Transverse colon (tissue), 4 donors: ENCODE data around the gene SPIRE2. TPM values are rescaled to one million over a fixed set of nuclear protein-coding genes. Genes with fewer than 3 reads are reported as not detected.
"Not testable (repeated sequence)": the region's sequence is repeated elsewhere in the genome, so short reads cannot be mapped to it uniquely, and the experiment has no call there.

Experiments used
- DNase-seq: peaks from one replicate; pipeline ENCODE4 v3.0.0-alpha.2; 2019
- H3K27ac ChIP-seq, 4 donors: fragments of 200-600 bp; sonication (generic); 2 replicates each; pipeline ENCODE4 v1.5.1; 2016 to 2018; ENCODE audit warnings: inconsistent platforms in 4 of 4
- H3K27me3 ChIP-seq: fragments of 200-600 bp; sonication (generic); 2 replicates; pipeline ENCODE4 v1.5.1; 2017; ENCODE audit warnings: inconsistent platforms
- H3K36me3 ChIP-seq, 4 donors: fragments of 200-600 bp; sonication (generic); 2 replicates each; pipeline ENCODE4 v1.5.1; 2017 to 2019; ENCODE audit warnings: inconsistent platforms in 4 of 4
- H3K4me1 ChIP-seq, 4 donors: fragments of 200-600 bp; sonication (generic); 2 replicates each; pipeline ENCODE4 v1.5.1; 2017 to 2020; ENCODE audit warnings: inconsistent platforms in 4 of 4
- H3K4me3 ChIP-seq, 4 donors: fragments of 200-600 bp; sonication (generic); 1 replicate in 1 of 4; 2 replicates in 3 of 4; pipeline versions ENCODE4 v1.5.1 to v1.6.1; 2017 to 2019; ENCODE audit warnings: inconsistent platforms in 4 of 4
- H3K9me3 ChIP-seq, 2 donors: fragments of 200-600 bp; sonication (generic); 2 replicates each; pipeline ENCODE4 v1.5.1; 2017 to 2019; ENCODE audit warnings: inconsistent platforms in 2 of 2
- EP300 ChIP-seq: sonication (generic); formaldehyde crosslinking; IDR thresholded peaks from one replicate; pipeline ENCODE4 v1.6.1; 2017; ENCODE audit warnings: antibody characterized with exemption, low read depth
- POLR2A ChIP-seq: fragments of 450-650 bp; IDR thresholded peaks from one replicate; pipeline ENCODE4 v1.6.1; 2016; ENCODE audit warnings: antibody characterized with exemption, mild to moderate bottlenecking, moderate library complexity
- POLR2AphosphoS5 ChIP-seq, 3 donors: sonication (generic); formaldehyde crosslinking; IDR thresholded peaks; one replicate each; pipeline ENCODE4 v1.6.1; 2016; ENCODE audit warnings: antibody characterized with exemption in 3 of 3
- WGBS, 2 donors: methylation state at CpG; one replicate each; pipeline ENCODE4 v1.1.5; 2018; ENCODE audit warnings: low coverage in 1 of 2; 5-methylcytosine and 5-hydroxymethylcytosine counted together
- in situ Hi-C, 4 donors: fragments of 200-750 bp; cut with MboI; loops; one replicate each; pipeline versions ENCODE4 v1.15.0 to v1.15.1; 2017; ENCODE audit warnings: low sequenced_read_pairs in 3 of 4, low pct_ligation_motif_present in 1 of 4, low pct_unique_long_range_greater_than_20kb in 1 of 4
- intact Hi-C: fragments of 100-400 bp; cut with DNase I; formaldehyde crosslinking; loops from one replicate; pipeline ENCODE4 v1.15.1; 2023; ENCODE audit warnings: low total_unique reads
- total RNA-seq, 4 donors: library from RNA; depleted of rRNA; stranded (reverse); fragments of >200 nt; gene quantifications; one replicate each; pipeline ENCODE4 v1.1.0, GENCODE V29; 2016
- TF ChIP-seq, protein P1 (sequence below), 5 experiments: fragments of 200-600 bp in 3 of 5; fragments of 450-650 bp in 2 of 5; sonication (generic) in 3 of 5; IDR thresholded peaks; 1 replicate in 2 of 5; 2 replicates in 3 of 5; pipeline ENCODE4 v1.5.1; 2016 to 2017; ENCODE audit warnings: antibody characterized with exemption in 5 of 5, inconsistent platforms in 3 of 5, mild to moderate bottlenecking in 2 of 5, moderate library complexity in 1 of 5

Gene SPIRE2
- total RNA-seq, 4 donors from 2014 or later = 79.6 to 190 (median 131) TPM

DNA sequence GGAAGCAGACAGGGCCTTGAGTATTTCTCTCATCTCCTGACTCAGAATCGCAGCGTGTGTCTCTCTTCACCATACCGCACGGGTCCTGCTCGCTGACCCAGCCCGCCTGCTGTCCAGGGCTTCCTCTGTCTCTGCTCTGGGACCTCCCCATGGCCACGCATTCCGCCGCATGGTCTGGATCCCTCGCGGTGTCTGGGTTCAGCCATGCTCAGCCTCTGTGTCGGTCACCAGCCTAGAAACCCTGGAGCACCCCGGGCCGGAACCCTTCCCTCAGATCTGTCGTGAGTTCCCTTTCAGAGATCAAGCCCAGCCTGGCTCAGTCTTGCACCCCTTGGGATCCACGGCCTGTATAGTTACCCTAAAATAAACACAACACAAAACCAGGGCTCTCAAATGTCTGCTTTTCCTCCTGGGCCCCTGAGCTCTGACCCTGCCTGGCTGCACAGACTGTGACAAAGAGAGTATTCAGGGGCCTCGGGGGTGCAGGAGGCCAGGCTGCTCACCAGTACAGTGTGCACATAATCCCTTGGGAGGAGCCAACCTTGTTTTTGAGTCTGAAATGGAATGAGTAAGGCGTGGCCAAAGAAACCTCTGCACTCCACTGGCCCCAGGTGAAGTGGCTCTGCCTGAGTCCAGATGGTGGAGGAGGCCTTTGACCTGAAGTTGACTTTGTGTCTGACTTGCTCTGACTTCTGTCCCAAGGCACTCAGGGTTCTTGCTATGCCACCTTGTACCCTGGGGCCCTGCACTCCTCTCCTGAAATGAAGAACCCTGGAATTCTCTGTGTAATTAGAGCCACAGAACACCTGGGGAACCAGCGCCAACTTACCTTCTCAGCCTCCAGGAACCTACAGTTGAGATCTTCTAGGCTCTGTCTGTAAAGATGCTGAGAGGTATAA is 5.8 kb upstream of the SPIRE2 start:
- peak; percentile 54 for DNase-seq
- Histone ChIP-seq H3K27me3 (no peaks in the 10 kb centered on the region), H3K4me3 (no peak overlapping the region), H3K36me3 (no peaks in the 10 kb centered on the region), H3K9me3 (no peaks in the 10 kb centered on the region), H3K4me1 (peaks cover 6 to 27% (median 19%) of the 10 kb centered on the region in 4 donors), H3K27ac (peak overlapping the region; percentile 28 to 59 (median 56))
- 70 to 83% methylated on average over 7 to 19 of the region's 19 CpGs for whole genome bisulfite sequencing, 2 donors
- in situ Hi-C loops = no loop called here
- intact Hi-C loops = no loop called here
- TF ChIP-seq, protein P1, sequence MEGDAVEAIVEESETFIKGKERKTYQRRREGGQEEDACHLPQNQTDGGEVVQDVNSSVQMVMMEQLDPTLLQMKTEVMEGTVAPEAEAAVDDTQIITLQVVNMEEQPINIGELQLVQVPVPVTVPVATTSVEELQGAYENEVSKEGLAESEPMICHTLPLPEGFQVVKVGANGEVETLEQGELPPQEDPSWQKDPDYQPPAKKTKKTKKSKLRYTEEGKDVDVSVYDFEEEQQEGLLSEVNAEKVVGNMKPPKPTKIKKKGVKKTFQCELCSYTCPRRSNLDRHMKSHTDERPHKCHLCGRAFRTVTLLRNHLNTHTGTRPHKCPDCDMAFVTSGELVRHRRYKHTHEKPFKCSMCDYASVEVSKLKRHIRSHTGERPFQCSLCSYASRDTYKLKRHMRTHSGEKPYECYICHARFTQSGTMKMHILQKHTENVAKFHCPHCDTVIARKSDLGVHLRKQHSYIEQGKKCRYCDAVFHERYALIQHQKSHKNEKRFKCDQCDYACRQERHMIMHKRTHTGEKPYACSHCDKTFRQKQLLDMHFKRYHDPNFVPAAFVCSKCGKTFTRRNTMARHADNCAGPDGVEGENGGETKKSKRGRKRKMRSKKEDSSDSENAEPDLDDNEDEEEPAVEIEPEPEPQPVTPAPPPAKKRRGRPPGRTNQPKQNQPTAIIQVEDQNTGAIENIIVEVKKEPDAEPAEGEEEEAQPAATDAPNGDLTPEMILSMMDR (IDR thresholded peaks at IDR 0.05) = no peak
- TF ChIP-seq EP300 (no peak), POLR2A (no peak), POLR2AphosphoS5 (IDR thresholded peaks at IDR 0.05) (peak in 1 of 3 donors; percentile 16)

DNA sequence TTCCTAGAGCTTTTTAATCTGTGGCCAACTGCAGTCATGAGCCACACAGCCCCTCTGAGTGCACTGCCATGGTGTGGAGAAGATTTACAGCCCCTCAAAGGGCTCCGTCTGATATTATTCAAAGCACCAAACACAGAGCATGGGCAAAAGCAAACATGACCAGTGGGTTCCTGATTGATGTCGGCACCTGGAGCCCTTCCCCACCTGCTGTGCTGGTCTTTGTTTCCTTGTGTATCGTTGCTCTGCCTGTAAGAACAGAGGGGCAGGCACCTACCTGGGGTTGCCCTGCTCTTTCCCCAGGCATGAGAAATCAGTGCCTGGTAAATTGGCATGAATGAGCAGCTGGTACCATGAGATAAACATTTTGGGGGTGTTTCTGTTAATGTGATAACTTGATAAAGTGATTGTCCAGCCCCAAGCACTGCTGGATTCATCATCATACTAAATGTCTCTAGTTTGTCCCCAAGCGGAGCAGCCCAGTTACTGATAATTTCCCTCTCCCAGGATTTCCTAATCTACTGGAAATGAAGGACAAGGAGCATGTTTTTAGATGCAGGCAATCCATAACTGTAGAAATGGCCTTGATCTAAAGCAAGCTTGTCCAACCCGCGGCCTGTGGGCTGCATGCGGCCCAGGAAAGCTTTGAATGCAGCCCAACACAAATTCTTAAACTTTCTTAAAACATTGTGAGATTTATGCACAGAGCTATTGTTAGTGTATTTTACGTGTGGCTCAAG is 5.0 kb upstream of the SPIRE2 start:
- in situ Hi-C loops = no loop called here
- no peak for DNase-seq
- TF ChIP-seq POLR2AphosphoS5 (IDR thresholded peaks at IDR 0.05) (no peak), EP300 (no peak), POLR2A (no peak)
- TF ChIP-seq, protein P1 (IDR thresholded peaks at IDR 0.05) = no peak
- Histone ChIP-seq H3K27me3 (no peaks in the 10 kb centered on the region), H3K9me3 (no peaks in the 10 kb centered on the region), H3K36me3 (no peaks in the 10 kb centered on the region), H3K4me3 (no peak overlapping the region), H3K27ac (peak overlapping the region; percentile 28 to 59 (median 56)), H3K4me1 (peaks cover 5 to 26% (median 21%) of the 10 kb centered on the region in 4 donors)
- intact Hi-C loops = no loop called here
- WGBS, 2 donors = 73 to 100% methylated on average over 2 to 8 of the region's 8 CpGs

DNA sequence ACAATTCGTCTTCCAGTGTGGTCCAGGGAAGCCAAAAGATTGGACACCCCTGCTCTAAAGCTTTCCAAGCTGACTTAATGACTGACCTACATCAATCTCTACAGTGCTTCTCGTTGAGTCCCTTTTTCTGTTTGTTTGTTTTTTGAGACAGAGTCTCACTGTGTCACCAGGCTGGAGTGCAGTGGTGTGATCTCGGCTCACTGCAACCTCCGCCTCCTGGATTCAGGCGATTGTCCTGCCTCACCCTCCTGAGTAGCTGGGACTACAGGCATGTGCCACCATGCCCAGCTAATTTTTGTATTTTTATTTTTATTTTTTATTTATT is 4.5 kb upstream of the SPIRE2 start:
- peaks cover 6 to 28% (median 22%) of the 10 kb centered on the region in 4 donors for H3K4me1 ChIP-seq
- in situ Hi-C loops, H3K27ac ChIP-seq, H3K4me3 ChIP-seq, H3K36me3 ChIP-seq, H3K9me3 ChIP-seq, DNase-seq, H3K27me3 ChIP-seq, intact Hi-C loops: not testable (repeated sequence)
- WGBS, 2 donors = 77 to 79% methylated on average over 5 of the region's 5 CpGs

DNA sequence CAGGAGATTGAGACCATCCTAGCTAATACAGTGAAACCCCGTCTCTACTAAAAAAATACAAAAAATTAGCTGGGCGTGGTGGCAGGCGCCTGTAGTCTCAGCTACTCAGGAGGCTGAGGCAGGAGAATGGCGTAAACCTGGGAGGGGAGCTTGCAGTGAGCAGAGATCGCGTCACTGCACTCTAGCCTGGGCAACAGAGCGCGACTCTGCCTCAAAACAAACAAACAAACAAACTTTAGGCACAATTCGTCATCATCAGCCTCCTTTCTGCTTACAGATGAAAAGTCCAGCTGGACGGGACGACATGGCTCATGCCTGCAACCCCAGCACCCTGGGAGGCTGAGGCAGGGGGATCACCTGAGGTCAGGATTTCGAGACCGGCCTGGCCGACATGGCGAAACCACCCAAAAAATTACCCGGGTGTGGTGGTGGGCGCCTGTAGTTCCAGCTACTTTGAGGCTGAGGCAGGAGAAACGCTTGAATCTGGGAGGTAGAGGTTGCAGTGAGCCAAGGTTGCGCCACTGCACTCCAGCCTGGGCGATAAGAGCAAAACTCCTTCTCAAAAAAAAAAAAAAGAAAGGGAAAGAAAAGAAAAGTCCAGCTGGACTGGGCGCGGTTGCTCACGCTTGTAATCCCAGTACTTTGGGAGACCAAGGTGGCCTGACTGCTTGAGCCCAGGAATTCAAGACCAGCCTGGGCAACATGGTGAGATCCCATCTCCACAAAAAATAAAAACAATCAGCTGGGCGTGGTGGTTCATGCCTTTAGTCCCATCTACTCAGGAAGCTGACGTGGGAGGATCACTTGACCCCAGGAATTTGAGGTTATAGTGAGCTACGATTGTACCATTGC is 1.5 kb upstream of the SPIRE2 start:
- Histone ChIP-seq H3K27ac (peak overlapping the region in 3 of 4 donors; percentile 90 to 93 (median 93)), H3K4me3 (no peak overlapping the region), H3K27me3 (no peaks in the 10 kb centered on the region), H3K36me3 (no peaks in the 10 kb centered on the region), H3K9me3 (no peaks in the 10 kb centered on the region), H3K4me1 (peaks cover 7 to 35% (median 28%) of the 10 kb centered on the region in 4 donors)
- in situ Hi-C loops (no loop called here), intact Hi-C loops (no loop called here)
- DNase-seq = no peak
- WGBS, 2 donors = 50 to 80% methylated on average over 5 to 26 of the region's 26 CpGs
- TF ChIP-seq POLR2A (no peak), EP300 (no peak), POLR2AphosphoS5 (IDR thresholded peaks at IDR 0.05) (no peak)
- TF ChIP-seq, protein P1 (IDR thresholded peaks at IDR 0.05) = no peak
